HG02798 (cell line): ENCODE measurements around the gene WASF3.
"Not testable (repeated sequence)": the region's sequence is repeated elsewhere in the genome, so short reads cannot be mapped to it uniquely, and the experiment has no call there.

Source experiments
- ATAC-seq: cut with Tn5 transposase; IDR thresholded peaks from one replicate; pipeline ENCODE4 v1.9.1; 2021; ENCODE audit warnings: mild to moderate bottlenecking; ENCODE audit not compliant: unreplicated experiment, poor library complexity

Gene WASF3

DNA sequence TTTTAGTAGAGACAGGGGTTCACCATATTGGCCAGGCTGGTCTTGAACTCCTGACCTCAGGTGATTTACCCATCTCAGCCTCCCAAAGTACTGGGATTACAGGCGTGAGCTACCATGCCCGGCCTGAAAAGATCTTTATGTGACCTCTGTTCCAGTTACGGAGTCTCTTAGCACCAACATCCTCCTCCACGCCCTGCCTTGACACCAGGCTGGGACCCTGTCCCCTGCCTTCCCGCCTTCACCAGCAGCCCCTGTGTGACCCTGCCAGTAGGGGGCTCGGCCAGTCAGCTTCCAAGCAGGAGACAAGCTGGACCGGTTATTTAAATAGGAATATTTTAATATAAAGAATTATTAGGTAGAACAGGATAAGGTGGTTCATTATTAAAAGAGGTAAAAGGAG, 148.9 kb downstream of the WASF3 start:
- ATAC-seq: no peak

DNA sequence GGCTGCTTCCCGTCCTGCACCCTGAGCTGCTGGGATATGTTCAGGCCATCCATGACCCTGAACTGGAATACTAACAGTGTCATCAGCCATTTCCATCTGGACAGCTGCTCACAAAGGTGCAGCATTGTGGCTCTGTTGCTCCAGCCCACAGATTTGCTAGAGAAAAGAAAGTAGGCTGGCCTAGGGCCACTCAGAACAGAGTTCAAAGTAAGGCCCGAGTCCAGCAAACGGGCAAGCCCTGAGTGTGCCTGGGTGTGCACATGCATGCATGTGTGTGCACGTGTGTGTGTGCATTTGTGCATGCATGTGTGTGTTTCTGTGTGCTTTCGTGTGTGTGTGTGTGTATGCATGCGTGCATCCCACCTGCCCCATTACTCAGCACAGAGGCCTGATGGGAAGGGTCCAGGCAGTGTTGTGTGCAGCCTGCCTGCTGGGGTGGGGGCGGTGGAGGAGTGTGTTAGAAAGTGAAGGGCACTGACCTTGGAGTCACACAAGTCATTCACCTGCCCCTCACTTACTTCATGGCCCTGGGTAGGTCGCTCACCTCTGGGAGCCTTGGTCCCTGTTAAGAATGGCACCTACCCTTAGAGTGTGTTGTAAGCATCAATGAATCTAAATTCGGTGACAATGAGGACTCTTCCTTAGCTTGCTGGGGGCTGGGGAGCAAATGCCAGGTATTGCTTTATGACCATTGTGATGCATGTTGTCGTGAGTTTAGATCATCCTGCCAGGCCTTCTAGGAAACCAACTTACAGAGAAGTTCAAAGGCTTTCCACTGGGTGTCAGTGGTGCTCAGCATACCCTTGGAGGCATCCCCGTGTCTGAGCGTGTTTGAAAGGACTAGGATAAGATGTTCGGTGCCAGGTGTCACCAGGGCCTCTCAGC, 149.9 kb downstream of the WASF3 start:
- no peak for ATAC-seq

DNA sequence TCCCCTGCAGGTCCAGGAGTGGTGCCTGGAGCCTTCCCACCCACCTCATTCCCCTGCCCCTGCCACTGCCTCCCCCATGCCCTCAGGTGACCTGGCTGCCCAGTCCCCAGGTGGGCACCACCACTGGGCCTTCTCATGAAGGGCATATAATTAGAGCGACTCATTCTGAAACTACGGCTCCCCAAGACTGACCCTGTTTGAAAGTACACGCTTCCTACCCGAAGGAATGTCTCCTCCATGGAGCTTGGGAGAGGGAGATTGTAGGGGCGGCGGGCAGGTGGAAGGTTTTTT, 150.5 kb downstream of the WASF3 start:
- no peak for ATAC-seq

DNA sequence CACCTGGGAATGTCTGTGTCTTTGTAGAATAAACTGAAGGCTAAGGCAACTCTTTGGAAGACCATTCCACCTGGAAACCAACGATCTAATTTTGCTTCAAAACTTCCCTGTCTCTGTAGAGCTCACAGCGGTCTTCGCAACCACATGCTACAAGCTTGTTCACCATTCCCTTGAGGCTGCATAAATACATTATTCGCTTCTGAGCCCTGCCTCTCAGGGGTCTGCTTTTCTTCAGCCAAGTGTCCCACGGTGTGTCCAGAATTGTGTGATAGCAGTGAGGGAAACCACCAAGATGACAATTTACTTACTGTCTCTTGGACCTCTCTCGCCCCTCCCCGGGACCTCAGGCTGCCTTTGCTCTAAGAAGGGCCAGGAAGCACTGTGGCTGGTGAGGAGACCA, 152.0 kb downstream of the WASF3 start:
- no peak for ATAC-seq

DNA sequence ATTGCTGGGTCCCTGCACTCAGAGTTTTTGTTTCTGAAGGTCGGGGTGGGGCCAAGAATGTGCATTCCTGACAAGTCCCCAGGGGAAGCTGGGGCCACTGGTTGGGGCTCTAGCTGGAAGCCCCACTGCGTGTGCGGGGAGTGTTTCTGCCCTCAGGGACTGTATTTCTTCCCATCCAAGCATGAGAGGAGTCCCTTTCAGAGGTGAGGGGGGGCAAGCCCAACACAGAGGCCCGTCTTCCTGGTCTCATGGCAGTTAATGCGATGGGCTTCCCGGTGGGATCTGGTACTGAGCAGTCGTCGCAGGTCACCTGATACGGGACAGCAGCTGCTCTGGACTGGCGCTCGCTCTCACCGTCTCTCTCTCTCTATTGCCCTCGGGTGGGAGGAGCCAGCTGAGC, 152.7 kb downstream of the WASF3 start:
- no peak for ATAC-seq

DNA sequence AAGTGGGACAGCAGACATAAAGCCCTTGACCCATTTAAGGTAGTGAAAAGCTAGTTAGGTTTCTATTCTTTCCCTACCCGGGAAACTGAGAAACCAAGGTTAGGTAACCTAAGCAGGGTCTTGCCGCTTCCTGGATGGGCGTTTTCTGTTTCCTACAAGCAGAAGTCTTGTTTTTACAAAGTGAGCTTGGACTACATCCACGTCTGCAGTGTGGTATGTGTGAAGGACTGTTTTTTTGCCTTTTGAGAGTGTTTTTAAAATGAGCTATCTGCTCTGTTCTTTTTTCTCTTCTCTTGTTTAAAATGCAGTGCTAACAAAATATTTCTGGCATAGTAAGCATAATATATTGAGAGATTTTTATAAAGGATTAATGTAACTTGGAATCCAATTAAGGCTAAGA, 153.7 kb downstream of the WASF3 start:
- ATAC-seq: no peak

DNA sequence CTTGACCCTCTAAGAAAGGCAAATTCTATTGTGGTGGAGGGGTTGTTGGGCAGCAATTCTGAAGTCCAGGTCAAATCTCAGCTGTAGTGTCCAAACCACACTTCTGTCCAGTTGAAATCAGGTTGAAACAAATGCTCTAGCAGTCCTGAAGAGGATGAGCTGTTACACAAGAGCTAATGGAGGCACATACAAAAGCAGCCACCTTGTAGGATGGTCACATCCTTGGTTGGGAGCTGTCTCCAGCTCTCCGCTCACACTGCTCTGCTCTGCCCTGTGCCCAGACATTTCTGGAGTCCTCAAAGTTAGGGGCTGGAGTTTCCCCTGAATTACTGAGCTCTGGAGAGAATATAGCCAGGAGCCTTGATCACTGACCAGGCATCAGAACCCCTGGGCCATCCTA, 155.9 kb downstream of the WASF3 start:
- no peak for ATAC-seq

DNA sequence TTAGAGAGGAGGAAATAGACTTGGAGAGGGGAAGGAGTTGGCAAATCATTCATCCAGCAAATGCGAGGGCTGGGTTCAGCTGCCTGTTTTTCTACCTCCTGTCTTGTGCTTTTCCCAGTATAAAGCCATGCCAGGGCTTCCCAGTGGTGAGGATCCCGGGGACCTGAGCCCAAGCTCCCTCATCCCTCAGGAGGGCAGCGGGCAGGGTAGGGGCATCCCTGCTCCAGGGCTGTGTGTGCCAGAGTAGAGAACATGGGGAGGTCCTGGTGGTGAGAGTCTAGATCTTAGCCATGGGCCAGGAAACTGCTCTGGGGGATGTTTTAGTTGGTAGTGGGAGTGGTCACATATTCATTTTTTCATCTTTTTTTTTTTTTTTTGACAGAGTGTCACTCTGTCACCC, 159.5 kb downstream of the WASF3 start:
- no peak for ATAC-seq

DNA sequence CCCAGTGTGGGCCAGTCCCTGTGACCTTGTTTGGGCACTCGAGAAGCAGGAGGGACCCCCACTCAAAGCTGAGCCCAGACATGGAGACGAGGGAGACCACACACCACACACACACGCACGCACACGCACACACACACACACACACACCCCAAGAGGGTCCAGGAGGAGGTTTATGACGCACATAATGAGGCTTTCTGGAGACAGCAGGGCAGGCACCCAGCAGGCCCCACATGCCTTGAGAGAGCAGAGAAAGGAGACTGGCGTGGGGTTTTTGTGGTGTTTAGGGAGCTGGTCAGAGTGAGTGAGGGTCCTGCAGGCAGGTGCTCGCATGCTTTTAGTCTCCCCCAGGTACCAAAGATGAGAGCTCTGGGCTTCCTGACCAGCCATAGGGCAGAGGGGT, 160.7 kb downstream of the WASF3 start:
- ATAC-seq: no peak

DNA sequence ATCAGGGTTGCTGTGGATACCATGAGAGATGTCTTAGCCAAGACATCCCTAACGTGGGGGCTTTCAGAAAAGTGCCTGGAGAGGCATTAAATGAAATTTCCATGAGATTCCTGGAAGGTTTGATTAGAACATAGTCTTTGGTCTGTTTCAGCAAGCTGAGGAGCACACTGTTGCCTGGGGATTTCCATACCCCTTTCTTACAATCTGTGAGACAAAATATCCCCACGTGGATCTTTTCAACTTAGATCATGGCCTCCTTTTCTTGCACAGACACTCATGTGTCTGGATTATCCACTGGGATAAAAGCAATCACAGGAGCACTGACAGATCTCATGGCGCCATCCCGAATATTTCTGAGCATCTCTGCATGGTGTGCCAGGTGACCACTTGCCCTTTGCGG, 161.4 kb downstream of the WASF3 start:
- no peak for ATAC-seq

DNA sequence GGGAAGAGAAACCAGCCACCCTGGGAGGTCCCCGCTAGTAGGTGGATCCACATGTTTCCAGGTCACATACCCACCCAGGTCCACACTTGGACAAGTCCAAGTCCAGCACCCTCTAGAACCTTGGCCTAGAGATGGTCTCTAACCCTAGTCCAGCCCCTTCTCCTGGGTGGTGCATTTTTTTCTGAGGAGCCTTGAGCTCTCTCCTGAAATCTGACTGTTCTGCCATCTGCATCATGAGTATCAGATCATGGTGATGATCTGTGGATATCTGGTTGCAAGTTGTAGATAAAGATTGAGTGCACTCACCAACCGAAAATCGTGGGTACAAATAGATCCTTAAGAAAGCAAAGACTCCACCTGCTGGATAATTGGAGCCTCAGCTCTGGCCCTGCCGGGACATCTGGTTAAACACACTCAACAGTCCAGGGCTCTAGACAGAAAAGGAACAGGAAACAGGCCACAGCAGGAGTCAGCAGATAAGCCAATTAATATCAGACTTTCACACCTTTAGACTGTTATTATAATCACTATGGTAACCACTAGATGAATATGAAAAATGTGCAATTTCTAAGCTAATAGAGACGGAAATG, 162.0 kb downstream of the WASF3 start:
- no peak for ATAC-seq

DNA sequence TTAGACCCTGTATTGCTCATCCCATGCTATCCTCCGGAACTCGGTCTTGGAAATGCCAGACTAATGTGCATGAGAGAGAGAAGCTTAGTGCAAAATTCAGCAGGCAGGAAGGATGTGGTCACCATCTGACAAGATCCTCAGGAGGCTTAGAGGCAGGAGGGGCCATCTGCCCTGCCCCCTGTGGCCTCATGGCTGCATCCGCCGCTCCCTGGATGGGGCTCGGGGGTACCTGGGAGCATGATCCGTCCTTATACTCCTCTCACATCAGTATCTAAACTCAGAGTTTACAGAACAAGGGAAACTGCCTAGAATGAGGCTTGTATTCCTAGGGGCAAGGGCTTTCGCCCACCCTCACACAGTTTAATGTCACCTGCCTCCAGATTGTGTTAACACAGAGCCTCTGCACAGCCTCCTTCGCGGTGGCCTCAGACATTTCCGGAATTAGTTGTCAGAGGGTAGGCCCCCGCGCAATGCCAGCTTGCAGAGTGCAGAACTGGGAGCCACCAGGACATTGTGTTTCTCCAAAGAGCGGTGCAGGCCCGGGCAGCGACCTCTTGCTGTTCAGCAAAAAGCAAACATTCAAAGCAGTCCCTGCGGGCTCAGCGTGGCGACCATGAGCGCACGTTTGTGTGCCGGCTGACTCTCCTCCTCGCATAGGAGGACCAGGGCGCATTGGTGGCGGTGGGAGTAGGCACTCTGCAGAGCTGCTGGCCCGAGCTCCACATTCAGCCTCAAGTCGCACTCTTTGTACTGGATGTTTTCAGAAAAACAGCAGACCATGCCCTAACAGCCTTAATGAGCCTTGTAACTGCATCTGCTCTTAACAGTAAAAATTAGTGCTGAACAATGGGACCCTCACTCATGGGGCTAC, 164.0 kb downstream of the WASF3 start:
- ATAC-seq: no peak

DNA sequence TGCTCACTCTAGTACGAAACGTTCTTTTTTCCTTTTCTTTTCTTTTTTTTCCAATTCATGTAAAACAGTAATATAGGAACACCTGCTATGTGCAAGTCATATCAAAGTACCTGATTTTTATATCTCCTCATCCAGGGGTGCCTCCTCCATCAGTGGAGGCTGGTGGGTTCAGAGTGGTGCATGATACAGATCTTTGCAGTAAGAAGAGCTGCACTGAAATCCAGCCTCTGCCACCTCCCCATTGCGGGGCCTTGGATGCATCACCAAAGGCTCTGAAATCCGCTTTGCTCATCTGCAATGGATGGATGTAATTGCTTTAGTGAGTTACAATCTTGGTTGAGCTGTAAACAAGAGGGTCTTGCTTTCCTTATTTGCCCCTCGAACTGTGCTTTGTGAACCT, 164.8 kb downstream of the WASF3 start:
- ATAC-seq: no peak

DNA sequence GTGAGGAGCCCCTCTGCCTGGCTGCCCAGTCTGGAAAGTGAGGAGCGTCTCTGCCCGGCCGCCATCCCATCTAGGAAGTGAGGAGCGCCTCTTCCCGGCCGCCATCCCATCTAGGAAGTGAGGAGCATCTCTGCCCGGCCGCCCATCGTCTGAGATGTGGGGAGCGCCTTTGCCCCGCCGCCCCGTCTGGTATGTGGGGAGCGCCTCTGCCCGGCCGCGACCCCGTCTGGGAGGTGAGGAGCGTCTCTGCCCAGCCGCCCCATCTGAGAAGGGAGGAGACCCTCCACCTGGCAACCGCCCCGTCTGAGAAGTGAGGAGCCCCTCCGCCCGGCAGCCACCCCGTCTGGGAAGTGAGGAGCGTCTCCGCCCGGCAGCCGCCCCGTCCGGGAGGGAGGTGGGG, 166.1 kb downstream of the WASF3 start:
- ATAC-seq: not testable (repeated sequence)

DNA sequence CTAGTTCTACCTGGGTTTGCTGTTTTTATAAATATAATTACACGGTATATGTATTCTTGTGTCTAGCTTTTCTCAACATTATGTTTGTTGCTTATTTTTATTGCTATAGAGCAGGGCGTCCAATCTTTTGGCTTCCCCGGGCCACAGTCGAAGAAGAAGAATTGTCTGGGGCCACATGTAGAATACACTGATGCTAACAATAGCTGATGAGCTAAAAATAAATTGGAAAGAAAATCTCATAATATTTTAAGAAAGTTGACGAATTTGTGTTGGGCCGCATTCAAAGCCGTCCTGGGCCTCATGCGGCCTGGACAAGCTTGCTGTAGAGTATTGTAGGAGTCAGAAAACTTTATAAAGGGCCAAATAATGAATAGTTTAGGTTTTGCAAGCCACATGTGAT, 169.2 kb downstream of the WASF3 start:
- ATAC-seq: no peak

DNA sequence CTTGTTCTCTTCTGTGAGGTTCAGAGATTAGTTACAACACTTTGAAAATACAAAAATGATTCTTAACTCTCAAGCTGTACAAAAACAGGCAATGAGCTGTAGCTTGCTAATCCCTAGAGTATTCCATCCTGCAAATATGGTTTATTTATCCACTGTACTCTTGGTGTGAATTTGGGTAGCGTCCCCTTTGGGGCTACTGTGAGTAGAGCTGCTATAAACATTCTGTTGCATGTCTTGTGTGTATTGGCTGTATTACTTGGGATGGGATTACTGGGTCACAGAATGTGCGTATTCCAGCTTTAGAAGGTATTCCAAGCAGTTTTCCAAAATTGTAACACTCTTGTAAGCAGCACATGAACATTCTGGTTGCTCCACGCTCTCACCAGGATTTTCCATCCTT, 169.6 kb downstream of the WASF3 start:
- ATAC-seq: no peak

DNA sequence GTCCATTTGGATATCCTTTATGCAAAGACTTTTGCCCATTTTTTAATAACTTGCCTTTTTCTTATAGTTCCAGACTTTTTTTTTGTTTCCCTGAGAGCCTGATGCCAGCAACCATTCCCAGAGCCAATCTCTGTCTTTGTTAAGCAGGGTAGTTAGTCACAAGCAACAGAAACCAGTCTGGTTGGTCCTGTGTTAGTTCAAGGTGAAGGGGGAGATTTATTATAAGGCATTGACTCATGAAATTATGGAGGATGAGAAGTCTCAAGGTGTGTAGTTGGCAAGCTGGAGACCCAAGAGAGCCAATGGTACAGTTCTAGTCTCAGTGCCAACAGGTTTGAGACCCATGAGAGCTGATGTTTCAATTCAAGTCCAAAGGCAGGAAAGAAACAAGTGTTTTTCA, 170.2 kb downstream of the WASF3 start:
- ATAC-seq: no peak

DNA sequence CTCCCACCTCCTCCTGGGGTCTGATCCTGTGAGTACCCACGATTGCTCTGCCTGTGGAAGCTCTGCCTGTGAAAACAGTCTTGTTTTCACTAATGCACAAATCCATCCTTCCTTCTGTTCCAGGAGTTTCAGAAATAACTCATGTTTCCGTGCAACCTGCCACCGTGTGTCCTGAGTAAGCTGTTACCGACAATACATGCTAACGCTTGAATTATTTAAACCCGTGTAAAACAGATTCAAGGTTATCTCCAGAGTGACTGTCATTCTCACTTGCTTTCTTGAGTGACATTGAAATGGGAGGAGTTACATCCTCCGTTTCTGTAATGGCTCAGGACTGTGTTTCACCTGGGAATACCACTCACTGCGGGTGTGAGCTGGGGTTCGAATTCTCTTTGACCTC, 178.2 kb downstream of the WASF3 start:
- no peak for ATAC-seq
